Heart left ventricle (tissue), 13 donors: Measurements from ENCODE around the gene FOXK1.

ENCODE experiments used
- CTCF ChIP-seq, 12 donors: fragments of 200-600 bp; sonication (generic) in 4 of 12; IDR thresholded peaks; one replicate each; pipeline versions ENCODE4 v1.5.0 to v1.8.0; 2018 to 2022; ENCODE audit warnings: antibody characterized with exemption in 12 of 12, mild to moderate bottlenecking in 5 of 12
- POLR2A ChIP-seq, 2 donors: fragments of 450-650 bp; IDR thresholded peaks; one replicate each; pipeline ENCODE4 v1.6.1; 2017; ENCODE audit warnings: antibody characterized with exemption in 2 of 2, mild to moderate bottlenecking in 2 of 2, moderate library complexity in 2 of 2
- donor health status: ischemic (EF 13 %, LVEDD 7.1; RV severe dilation, severe dysfunction).
- donor health status: DM: no; HTN: yes; CAD: no.
- donor health status: DM: no; HTN: no; CAD: no.
- donor health status: ischemic (EF 25% LVEDD 6.9; RV normal size, moderate dysfunction).
- donor health status: ischemic (EF 25% LVEDD 5.7; RV mildly dilated, moderate dysfunction).
- donor health status: ischemic (EF 35%, LVEDD 5.7; RV mildly dilated, moderate dysfunction).
- donor health status: nonischemic (EF 11% LVEDD 7.7; RV severe dilation, severe dysfunction).
- donor health status: DM: yes; HTN: yes; CAD: no.
- donor health status: PGD.
- donor health status: ischemic (EF 29% LVEDD 5.4; RV normal size, mild dysfunction).
- donor health status: nonischemic (EF 23%, LVEDD 6.1; RV moderate dilation, normal function).

GRCh38 chr7:4668510-4668847 lies 13.6 kb upstream of the FOXK1 start:
- TF ChIP-seq POLR2A (IDR thresholded peaks at IDR 0.05) (no peak), CTCF (IDR thresholded peaks at IDR 0.05) (no peak)
